HCT116 (cell line): Measurements from ENCODE around the gene TBL1X. TPM values are rescaled to one million over a fixed set of nuclear protein-coding genes. Genes with fewer than 3 reads are reported as not detected.

Experiments used
- ATAC-seq: fragments of 200-7000 bp; cut with Tn5 transposase; 2 replicates; pipeline ENCODE4 v1.9.1; 2020; ENCODE audit warnings: mild to moderate bottlenecking, moderate library complexity
- BruUV-seq: library from RNA; stranded (reverse); fragments of 400-500 nt; replicated peaks from 2 replicates; lab custom pipeline; 2021; lab: Mats Ljungman, UMichigan
- CTCF ChIA-PET: fragments of 300-600 bp; sonication (Branson Sonifier 250); formaldehyde crosslinking; loops from one replicate; lab custom pipeline; 2021; ENCODE audit warnings: antibody characterized with exemption; lab: Charles Lee
- POLR2A ChIA-PET: fragments of 300-600, 350-600 bp; sonication (Branson Sonifier 250); formaldehyde crosslinking; loops from one replicate; lab custom pipeline; 2021; ENCODE audit warnings: antibody characterized with exemption; lab: Charles Lee
- RAD21 ChIA-PET, 2 experiments: fragments of 300-600 bp; sonication (Branson Sonifier 250); formaldehyde crosslinking; loops; one replicate each; lab custom pipeline; 2023; ENCODE audit warnings: low total read pairs in 2 of 2; ENCODE audit not compliant: uncharacterized antibody in 2 of 2, unreplicated experiment in 2 of 2, low non-redundant PET in 1 of 2; lab: Charles Lee
- DNase-seq: peaks from one replicate; pipeline ENCODE4 v3.0.0-alpha.2; 2010; ENCODE audit warnings: low read depth, low spot score
- H2AFZ ChIP-seq: fragments of 200-600 bp; shearing (Covaris generic), sonication (generic); 2 replicates; pipeline ENCODE4 v1.6.1; 2017; ENCODE audit warnings: low read depth, mixed run types, mixed read lengths, antibody characterized with exemption, low read length; ENCODE audit not compliant: poor library complexity, severe bottlenecking
- H3K27ac ChIP-seq: 2 replicates; pipeline ENCODE4 v1.5.1; 2012; ENCODE audit warnings: low read depth, low read length
- H3K27me3 ChIP-seq: fragments of 200-600 bp; sonication (generic); 2 replicates; pipeline ENCODE4 v1.6.1; 2016; ENCODE audit warnings: mixed run types, low read length, mixed read lengths; ENCODE audit not compliant: insufficient read depth
- H3K36me3 ChIP-seq, 2 experiments: fragments of 200-500 bp in 1 of 2; fragments of 200-600 bp in 1 of 2; sonication (Bioruptor generic) in 1 of 2; sonication (generic) in 1 of 2; 2 replicates each; pipeline versions ENCODE4 v1.5.1 to v1.6.1; 2014 to 2016; ENCODE audit warnings: low read length in 2 of 2, inconsistent platforms in 1 of 2, mixed read lengths in 1 of 2, mixed run types in 1 of 2; ENCODE audit not compliant: insufficient read depth in 2 of 2, control insufficient read depth in 1 of 2
- H3K4me1 ChIP-seq, 2 experiments: fragments of 200-600 bp in 1 of 2; sonication (generic) in 1 of 2; 2 replicates each; pipeline versions ENCODE4 v1.5.1 to v1.6.1; 2012 to 2017; ENCODE audit warnings: low read length in 2 of 2, inconsistent platforms in 1 of 2, mild to moderate bottlenecking in 1 of 2, mixed read lengths in 1 of 2, mixed run types in 1 of 2, moderate library complexity in 1 of 2; ENCODE audit not compliant: insufficient read depth in 2 of 2, control insufficient read depth in 1 of 2
- H3K4me2 ChIP-seq: fragments of 200-600 bp; sonication (generic); 2 replicates; pipeline ENCODE4 v1.6.1; 2017; ENCODE audit warnings: mixed run types, low read length, mixed read lengths
- H3K4me3 ChIP-seq, 2 experiments: fragments of 200-600 bp in 1 of 2; sonication (generic) in 1 of 2; replicated peaks in 1 of 2; 2 replicates each; pipeline ENCODE4 v1.5.1; 2011 to 2016; ENCODE audit warnings: low read length in 2 of 2, control low read depth in 1 of 2, low read depth in 1 of 2, mild to moderate bottlenecking in 1 of 2, mixed read lengths in 1 of 2, mixed run types in 1 of 2
- H3K79me2 ChIP-seq: fragments of 200-600 bp; sonication (generic); 2 replicates; pipeline ENCODE4 v1.6.1; 2017; ENCODE audit warnings: mild to moderate bottlenecking, mixed run types, low read length, moderate library complexity, mixed read lengths; ENCODE audit not compliant: insufficient read depth
- H3K9ac ChIP-seq: fragments of 200-600 bp; sonication (generic); 2 replicates; pipeline ENCODE4 v1.6.1; 2016; ENCODE audit warnings: low read length, mixed read lengths
- H3K9me2 ChIP-seq: fragments of 200-600 bp; sonication (generic), shearing (Covaris generic); 2 replicates; pipeline ENCODE4 v1.6.1; 2017; ENCODE audit warnings: mixed run types, mild to moderate bottlenecking, moderate library complexity; ENCODE audit not compliant: insufficient read depth
- H3K9me3 ChIP-seq, 2 experiments: fragments of 200-500 bp in 1 of 2; fragments of 200-600 bp in 1 of 2; sonication (Bioruptor generic) in 1 of 2; sonication (generic) in 1 of 2; 2 replicates each; pipeline ENCODE4 v1.6.1; 2014 to 2017; ENCODE audit warnings: low read length in 2 of 2, mixed read lengths in 2 of 2, inconsistent platforms in 1 of 2, low read depth in 1 of 2, mild to moderate bottlenecking in 1 of 2, mixed run types in 1 of 2, moderate library complexity in 1 of 2; ENCODE audit not compliant: control insufficient read depth in 1 of 2, insufficient read depth in 1 of 2
- H4K20me1 ChIP-seq: fragments of 200-600 bp; sonication (generic), shearing (Covaris generic); 2 replicates; pipeline ENCODE4 v1.6.1; 2017; ENCODE audit warnings: mixed run types, mild to moderate bottlenecking, moderate library complexity; ENCODE audit not compliant: insufficient read depth
- ATF3 ChIP-seq: IDR thresholded peaks from 2 replicates; pipeline ENCODE4 v1.6.1; 2012
- CBX3 ChIP-seq: IDR thresholded peaks from 2 replicates; pipeline ENCODE4 v1.6.1; 2012; ENCODE audit warnings: low read depth
- CEBPB ChIP-seq: IDR thresholded peaks from 2 replicates; pipeline ENCODE4 v1.6.1; 2012; ENCODE audit warnings: low read depth
- CTCF ChIP-seq, 3 experiments: fragments of 200-600 bp in 1 of 3; sonication (generic) in 1 of 3; IDR thresholded peaks in 2 of 3; conservative IDR thresholded peaks in 1 of 3; 2 replicates each; pipeline ENCODE4 v1.5.1; 2012 to 2017; ENCODE audit warnings: low read depth in 2 of 3, low read length in 2 of 3, antibody characterized with exemption in 1 of 3, borderline replicate concordance in 1 of 3, control low read depth in 1 of 3, mild to moderate bottlenecking in 1 of 3, mixed read lengths in 1 of 3, mixed run types in 1 of 3, moderate library complexity in 1 of 3; ENCODE audit not compliant: insufficient read depth in 1 of 3
- EZH2phosphoT487 ChIP-seq: fragments of 200-600 bp; IDR thresholded peaks from 2 replicates; pipeline ENCODE4 v1.6.1; 2018; ENCODE audit warnings: antibody characterized with exemption, borderline replicate concordance
- JUND ChIP-seq: IDR thresholded peaks from 2 replicates; pipeline ENCODE4 v1.6.1; 2012
- POLR2AphosphoS5 ChIP-seq: IDR thresholded peaks from 2 replicates; pipeline ENCODE4 v1.6.1; 2011; ENCODE audit warnings: mild to moderate bottlenecking, low read depth, low read length, moderate library complexity
- RAD21 ChIP-seq: IDR thresholded peaks from 2 replicates; pipeline ENCODE4 v1.6.1; 2012; ENCODE audit warnings: low read depth, mild to moderate bottlenecking
- REST ChIP-seq: IDR thresholded peaks from 2 replicates; pipeline ENCODE4 v1.6.1; 2012; ENCODE audit warnings: low read depth
- SIN3A ChIP-seq: IDR thresholded peaks from 2 replicates; pipeline ENCODE4 v1.6.1; 2012; ENCODE audit warnings: low read depth
- SP1 ChIP-seq: IDR thresholded peaks from 2 replicates; pipeline ENCODE4 v1.6.1; 2012; ENCODE audit warnings: low read depth
- SRF ChIP-seq: IDR thresholded peaks from 2 replicates; pipeline ENCODE4 v1.6.1; 2012; ENCODE audit warnings: low read depth
- YY1 ChIP-seq: IDR thresholded peaks from 2 replicates; pipeline ENCODE4 v1.6.1; 2011; ENCODE audit warnings: low read length, low read depth, moderate library complexity, mild to moderate bottlenecking; ENCODE audit not compliant: insufficient replicate concordance; ENCODE audit errors: extremely low read depth
- ZBTB33 ChIP-seq: IDR thresholded peaks from 2 replicates; pipeline ENCODE4 v1.6.1; 2011; ENCODE audit warnings: mild to moderate bottlenecking, low read length, moderate library complexity; ENCODE audit not compliant: insufficient replicate concordance; ENCODE audit errors: extremely low read depth
- intact Hi-C: fragments of 100-400 bp; cut with micrococcal nuclease; formaldehyde crosslinking; loops from 2 replicates; pipeline ENCODE4 v1.10.0; 2022
- total RNA-seq: library from RNA; stranded (reverse); gene quantifications from one replicate; pipeline ENCODE4 v1.2.1, GENCODE V29; 2021; ENCODE audit not compliant: unreplicated experiment

The TBL1X gene
- total RNA-seq, 1 experiment from 2014 or later, result 37.8 TPM

- no peak overlapping the region for H3K27ac ChIP-seq
- no peaks in the 10 kb centered on the region for H3K9me3 ChIP-seq
- H3K79me2 ChIP-seq, result no peaks in the 10 kb centered on the region
- H3K9me2 ChIP-seq, result no peaks in the 10 kb centered on the region
- no peak overlapping the region for H2AFZ ChIP-seq
- no peaks in the 10 kb centered on the region for H4K20me1 ChIP-seq
- BruUV-seq, result no TSS peak
- CTCF ChIA-PET, result no interaction called here
- TF ChIP-seq JUND, result no peak
- H3K4me3 ChIP-seq, result no peak overlapping the region
- DNase-seq (no peak), ATAC-seq (no peak)
- POLR2A ChIA-PET, result no interaction called here
- no peak overlapping the region for H3K9ac ChIP-seq
- H3K4me1 ChIP-seq, result no peaks in the 10 kb centered on the region
- RAD21 ChIA-PET, result no interaction called here
- intact Hi-C loops, result no loop called here
- H3K27me3 ChIP-seq, result no peaks in the 10 kb centered on the region
- no peaks in the 10 kb centered on the region for H3K36me3 ChIP-seq
- H3K4me2 ChIP-seq, result no peak overlapping the region
Measured at GRCh38 chrX:9676306-9676705, 211.4 kb downstream of the TBL1X start.

- H3K79me2 ChIP-seq, result no peaks in the 10 kb centered on the region
- H2AFZ ChIP-seq, result no peak overlapping the region
- DNase-seq (no peak), ATAC-seq (no peak)
- no peaks in the 10 kb centered on the region for H3K36me3 ChIP-seq
- no peaks in the 10 kb centered on the region for H4K20me1 ChIP-seq
- no peaks in the 10 kb centered on the region for H3K9me3 ChIP-seq
- CTCF ChIA-PET, result no interaction called here
- no peak overlapping the region for H3K27ac ChIP-seq
- no peaks in the 10 kb centered on the region for H3K4me1 ChIP-seq
- intact Hi-C loops, result no loop called here
- H3K27me3 ChIP-seq, result no peaks in the 10 kb centered on the region
- no peak overlapping the region for H3K4me2 ChIP-seq
- H3K9ac ChIP-seq, result no peak overlapping the region
- POLR2A ChIA-PET, result no interaction called here
- no peak overlapping the region for H3K4me3 ChIP-seq
- RAD21 ChIA-PET, result no interaction called here
- BruUV-seq, result no TSS peak
- H3K9me2 ChIP-seq, result no peaks in the 10 kb centered on the region
- TF ChIP-seq YY1, result no peak
- no peak for TF ChIP-seq CBX3
- TF ChIP-seq SIN3A, result no peak
- TF ChIP-seq EZH2phosphoT487, result no peak
- no peak for TF ChIP-seq SRF
- TF ChIP-seq ATF3, result no peak
- TF ChIP-seq REST, result no peak
- no peak for TF ChIP-seq CEBPB
- TF ChIP-seq SP1, result no peak
- no peak for TF ChIP-seq CTCF (IDR thresholded peaks at IDR 0.05 in 2 of 3, conservative IDR thresholded peaks at IDR 0.05 in 1 of 3; ENCODE audit: borderline replicate concordance in 1 of 3, insufficient read depth in 1 of 3, low read depth in 2 of 3, low read length in 2 of 3)
- no peak for TF ChIP-seq ZBTB33
- no peak for TF ChIP-seq POLR2AphosphoS5
- TF ChIP-seq RAD21, result no peak
Measured at GRCh38 chrX:9676738-9677097, 211.9 kb downstream of the TBL1X start.
